ENCODE measurements around the gene SPHK2.
"Not testable (repeated sequence)": the region's sequence is repeated elsewhere in the genome, so short reads cannot be mapped to it uniquely, and the experiment has no call there.

Gene SPHK2

DNA sequence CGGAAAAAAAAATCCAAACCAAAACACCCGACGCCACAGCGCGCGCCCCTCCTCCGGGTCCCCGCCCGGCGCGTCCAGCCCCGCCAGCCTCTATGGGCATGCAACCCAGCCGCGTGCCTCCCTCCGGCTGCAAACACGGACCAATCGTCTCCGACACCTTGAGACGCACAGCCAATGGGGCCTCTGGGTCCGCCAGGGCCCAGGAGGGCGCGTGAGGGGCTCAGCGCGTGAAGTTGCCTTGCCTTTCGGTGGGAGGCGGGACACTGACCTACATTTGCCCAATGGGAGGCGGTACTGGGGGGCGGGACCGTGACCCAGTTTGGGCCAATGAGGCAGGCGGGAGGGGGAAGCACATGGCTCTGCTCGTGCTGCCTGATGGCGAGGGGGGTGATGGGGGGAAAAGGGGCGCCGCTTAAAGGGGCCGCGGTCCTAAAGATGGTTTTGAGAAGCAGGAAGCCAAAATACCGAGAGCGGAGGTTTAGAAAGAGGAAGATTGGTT is 18.2 kb downstream of the SPHK2 start:
- peak; percentile 98 to 100 for DNase-seq

DNA sequence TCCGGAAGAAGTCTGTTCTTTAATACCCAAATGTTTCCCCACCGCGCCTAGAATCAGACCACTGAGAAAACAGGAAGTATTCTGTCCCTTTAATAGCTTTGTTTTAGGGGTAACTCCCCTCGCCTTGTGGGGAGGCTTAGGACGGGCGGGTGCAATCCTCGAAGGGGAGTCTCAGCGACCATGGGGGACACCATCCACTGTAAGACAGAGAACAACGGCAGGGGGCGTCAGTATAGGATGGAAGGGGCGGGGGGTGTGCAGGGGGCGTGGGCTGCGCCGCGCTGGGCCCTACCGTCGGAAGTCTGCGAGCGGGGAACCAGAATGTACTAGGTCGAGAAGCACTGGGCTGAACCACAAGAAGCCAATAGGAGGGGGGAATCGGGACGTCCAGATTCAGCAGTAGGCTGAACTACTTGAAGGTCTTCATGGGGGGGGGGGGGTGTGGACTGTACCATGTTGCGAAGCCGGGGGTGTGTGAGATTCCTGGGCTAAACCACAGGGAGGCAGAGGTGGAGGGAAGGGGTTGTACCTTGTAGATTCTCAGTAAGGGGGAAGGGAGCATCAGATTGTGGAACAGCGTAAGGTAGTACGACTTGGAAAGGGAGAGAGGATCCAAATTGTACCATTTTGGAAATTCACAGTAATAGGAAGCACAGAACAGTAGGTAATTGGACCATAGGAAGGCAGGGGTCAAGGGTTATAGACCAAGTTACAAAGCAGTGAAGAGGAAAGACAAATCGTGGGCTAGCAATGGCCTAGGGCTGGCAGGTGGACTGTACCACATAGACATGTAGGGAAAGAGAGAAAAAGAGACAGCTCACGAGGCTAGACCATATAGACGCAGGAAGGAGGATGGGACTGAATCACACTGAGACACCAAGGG is 18.9 kb downstream of the SPHK2 start:
- DNase-seq, result peak; percentile 65 to 86

DNA sequence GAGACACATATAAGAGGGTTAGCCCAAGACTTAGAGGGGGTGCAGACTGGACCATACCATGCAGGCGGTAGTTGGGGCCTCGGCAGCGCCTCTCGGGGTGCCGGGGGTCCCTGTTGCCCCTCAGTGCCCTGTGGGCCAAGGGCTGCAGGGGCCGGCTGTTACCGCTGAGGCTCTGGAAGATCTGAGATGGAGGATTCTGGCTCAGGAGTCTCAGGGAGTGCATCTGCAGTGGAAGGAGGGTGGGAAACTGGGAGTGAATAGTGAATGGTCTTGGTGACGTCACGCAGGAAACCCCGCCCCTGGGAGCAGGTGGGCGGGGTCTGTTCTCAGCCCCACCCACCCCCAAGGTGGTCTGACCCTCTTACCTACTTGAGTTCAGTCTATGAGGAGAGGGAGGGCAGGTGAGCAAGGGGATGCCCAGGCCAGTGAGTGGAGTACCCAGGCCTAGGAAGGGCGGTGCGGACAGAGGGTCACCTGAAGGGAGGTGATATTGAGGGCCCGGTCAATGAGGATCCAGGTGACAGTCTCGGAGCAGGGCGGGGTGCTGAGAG is 19.6 kb downstream of the SPHK2 start:
- DNase-seq, result no peak

DNA sequence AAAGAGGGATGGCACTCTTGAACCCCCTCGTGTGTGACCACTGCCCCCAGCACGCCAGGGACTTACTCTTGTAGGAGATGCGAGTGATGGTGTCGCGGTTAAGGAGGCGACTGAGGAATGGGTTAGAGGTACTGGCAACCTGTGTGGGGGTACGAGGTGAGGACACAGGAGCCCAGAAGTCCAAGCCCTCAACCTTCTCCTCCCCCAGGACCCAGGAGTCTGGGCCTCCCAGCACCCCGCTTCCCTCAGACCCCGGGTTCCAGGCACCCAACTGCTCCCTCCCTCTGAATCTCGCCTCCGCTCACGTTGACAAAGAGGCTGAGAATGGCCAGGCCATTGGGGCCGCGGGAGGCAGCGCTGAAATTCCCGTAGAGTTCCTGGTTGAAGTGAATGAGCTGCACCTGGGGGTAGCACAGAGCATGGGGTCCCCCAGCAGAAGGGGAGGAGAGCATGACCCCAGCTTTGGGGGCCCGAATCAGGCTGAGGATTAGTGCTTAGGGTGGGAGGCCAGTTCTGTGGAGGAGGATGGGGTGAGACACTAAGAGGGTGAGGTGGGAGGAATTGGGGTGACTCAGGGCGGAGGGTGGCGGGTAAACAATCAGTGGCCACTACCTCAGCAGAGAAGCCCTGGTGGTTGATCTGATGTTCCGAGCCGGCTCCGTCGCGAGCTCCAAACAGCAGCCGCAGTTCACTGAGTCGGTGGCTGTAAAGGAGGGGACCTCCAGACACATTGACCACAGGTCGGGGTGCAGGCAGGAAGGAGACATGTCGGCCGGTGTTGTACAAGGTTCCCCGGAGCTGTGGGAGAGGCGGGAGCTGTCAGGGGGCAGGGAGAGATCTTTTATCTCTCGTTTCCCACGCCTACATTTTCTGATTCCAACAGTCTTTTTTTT is 20.4 kb downstream of the SPHK2 start:
- DNase-seq, result no peak

DNA sequence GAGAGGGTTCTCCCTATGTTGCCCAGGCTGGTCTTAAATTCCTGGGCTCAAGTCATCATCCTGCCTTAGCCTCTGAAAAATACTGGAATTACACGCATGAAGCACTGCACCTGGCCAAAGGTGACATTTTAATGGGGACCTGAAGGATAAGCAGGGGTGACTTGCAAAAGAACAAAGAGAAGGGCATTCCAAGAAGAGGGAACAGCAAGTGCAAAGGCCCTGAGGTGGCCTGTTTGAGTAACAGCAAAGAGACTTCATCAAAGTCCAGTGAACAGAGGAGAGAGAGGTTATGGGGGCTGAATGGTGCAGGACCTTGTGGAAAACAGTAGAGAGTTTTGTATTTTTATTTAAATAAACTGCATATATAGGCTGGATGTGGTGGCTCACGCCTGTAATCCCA is 22.5 kb downstream of the SPHK2 start:
- DNase-seq, result no peak

DNA sequence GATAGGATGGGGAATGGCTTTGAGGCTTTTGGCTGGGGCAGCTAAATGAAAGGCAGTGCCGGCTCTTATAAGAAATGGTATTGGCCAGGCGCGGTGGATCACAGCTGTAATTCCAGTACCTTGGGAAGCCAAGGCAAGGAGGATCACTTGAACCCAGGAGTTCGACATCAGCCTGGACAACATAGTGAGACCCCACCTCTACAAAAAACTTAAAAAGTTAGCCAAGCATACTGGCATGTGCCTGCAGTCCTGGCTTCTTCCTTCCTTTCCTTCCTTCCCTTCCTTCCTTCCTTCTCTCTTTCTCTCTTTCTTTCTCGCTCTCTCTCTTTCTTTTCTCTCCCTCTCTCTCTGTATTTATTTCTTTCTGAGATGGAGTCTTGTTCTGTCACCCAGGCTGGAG is 23.6 kb downstream of the SPHK2 start:
- no peak for DNase-seq

DNA sequence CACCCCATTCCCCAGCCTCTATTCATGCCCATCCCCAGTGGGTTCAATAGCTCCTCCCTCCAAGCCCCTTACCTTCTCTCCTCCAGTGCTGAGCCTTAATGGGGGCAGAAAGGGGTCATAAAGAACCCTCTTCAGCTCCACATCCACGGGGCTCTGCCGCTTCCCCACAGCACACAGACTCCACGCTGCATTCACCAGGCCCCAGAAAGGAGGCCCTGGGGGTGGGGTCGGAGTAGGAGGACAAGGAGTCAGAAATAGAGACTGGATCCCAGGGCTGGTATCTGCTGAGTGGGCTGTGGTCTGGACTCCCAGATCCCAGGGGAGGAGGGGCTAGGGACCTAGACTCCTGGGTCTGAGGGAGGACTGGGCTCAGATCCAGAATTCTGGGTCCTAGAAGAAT is 25.0 kb downstream of the SPHK2 start:
- no peak for DNase-seq

DNA sequence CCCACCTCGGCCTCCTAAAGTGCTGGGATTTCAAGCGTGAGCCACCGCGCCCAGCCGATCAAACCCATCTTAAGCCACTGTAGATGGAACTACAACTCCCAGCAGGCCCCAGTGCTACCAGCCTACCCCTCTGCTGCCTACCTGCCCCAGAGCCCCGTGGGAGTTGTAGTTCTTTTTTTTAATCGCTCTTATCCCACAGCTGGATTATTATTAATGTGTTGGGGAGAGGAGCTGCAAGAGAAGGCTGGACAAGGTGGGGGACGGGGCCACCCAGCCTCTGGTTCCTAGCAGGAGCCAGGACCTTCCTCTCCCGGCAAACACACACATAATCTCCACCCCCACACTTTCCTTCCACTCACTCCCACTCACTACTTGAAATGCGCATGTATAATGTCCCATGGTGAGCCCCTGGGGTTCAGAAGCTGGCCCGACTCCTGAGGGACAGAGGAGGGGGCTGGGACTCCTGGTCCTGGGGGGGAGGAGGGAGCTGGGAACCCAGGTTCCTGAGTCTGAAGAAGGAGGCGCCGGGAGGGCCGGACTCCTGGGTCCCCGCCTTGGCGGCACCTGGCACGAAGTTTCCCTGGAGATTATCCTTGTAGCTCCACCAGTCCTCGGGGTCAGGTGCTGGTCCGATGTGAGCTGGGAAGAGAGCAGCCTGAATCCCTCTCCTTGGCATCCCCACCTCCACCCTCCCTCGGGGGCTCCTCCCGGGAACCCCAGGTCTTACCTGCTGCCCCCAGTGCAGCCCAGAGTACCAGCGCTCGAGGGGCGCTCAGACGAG is 25.7 kb downstream of the SPHK2 start:
- peak; percentile 63 to 72 for DNase-seq

DNA sequence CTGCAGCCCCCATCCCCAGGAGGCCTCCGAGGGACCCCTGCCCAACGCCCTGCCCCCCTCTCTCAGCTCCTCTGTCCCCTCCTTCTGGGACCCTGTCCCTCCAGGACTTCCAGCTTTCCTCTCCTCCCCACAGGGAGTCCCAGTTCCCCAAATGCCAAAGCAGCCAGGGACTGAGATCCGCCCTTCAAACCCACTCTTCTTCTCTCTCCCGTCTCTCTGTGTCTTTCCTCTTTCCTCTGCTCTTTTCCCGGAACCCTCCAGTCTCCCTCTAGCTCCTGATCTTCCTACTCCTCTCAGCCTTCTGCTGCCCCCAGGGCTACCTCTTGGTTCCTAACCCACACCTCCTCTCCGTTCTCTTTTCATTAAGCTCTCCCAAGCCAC is 26.3 kb downstream of the SPHK2 start:
- DNase-seq, result no peak

DNA sequence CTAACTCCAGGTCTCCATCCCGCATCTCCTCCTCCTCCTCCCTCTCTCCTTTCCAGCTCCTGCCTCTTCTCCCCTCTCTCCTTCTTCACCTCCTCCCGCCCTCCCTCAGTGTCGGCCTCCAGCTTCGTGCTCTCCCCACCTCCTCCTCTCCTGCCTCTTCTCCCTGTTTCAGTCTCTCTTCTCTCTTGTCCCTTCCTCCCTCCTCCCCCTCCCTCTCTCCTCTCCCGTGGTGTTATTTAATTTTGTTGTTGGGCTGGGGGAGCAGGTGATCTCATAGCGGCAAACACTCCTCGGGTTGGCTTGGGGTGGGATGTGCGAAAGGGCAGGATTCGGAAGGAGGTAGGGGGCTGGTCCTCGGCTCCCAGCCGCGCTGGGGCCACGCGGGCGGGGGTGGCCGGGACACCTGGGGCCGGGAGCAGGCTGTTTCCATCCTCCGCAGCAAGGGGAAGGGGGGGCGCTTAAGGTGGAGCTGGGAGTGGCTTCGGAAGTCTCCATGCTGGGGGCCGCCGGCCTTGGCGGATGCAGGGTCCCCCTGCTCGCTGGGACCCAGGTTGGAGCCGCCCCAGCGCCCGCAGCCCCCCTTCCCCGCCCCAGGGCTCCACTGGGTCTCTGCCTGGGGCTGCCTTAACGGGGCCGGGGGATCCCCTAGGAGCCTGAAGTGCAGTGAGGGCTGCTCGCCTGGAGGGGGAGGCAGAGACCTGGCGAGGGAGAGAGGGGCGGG is 26.9 kb downstream of the SPHK2 start, which contains the start of gene CA11:
TSS of gene CA11 (minus strand) at position 187 of the 721 bp plus-strand sequence. CDS start 555 bp downstream, outside the sequence.
- DNase-seq, result peak; percentile 87 to 92

DNA sequence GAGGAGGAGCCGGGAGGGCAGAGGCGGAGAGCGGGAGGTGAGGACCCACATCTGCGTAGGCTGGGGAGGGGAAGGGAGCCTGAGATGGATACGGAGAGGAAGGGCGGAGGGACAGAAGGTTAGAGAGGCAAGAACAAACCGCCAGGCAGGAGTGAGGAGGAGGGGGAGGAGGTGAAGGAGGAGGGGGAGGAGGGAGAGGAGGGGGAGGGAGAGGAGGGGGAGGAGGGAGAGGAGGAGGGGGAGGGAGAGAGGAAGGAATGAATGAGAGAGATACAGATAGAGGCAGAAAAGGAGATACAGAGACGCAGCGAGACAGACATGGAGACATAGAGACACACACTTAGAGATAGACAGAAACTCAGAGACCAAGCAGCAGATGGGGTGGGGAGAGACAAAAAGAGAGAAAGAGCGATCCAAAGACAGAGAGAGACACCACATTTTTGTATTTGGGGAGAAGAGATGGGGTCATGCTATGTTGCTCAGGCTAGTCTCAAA is 27.5 kb downstream of the SPHK2 start:
- DNase-seq, result no peak

DNA sequence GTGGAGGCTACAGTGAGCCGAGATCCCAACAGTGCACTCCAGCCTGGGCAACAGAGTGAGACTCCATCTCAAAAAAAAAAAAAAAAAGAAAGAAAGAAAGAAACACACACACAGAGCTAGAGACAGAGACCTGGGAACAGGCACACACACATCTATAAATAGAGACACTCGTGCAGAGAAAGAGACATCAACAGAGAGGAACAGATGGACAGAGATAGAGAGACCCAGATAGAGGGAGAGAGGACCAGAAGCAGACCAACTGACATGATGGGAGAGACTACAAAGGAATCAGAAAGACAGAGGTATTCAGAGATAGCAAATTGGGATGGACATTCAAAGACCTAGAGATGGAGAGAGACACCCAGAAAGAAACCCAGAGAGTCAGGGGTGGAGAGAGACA is 28.8 kb downstream of the SPHK2 start:
- no peak for DNase-seq

DNA sequence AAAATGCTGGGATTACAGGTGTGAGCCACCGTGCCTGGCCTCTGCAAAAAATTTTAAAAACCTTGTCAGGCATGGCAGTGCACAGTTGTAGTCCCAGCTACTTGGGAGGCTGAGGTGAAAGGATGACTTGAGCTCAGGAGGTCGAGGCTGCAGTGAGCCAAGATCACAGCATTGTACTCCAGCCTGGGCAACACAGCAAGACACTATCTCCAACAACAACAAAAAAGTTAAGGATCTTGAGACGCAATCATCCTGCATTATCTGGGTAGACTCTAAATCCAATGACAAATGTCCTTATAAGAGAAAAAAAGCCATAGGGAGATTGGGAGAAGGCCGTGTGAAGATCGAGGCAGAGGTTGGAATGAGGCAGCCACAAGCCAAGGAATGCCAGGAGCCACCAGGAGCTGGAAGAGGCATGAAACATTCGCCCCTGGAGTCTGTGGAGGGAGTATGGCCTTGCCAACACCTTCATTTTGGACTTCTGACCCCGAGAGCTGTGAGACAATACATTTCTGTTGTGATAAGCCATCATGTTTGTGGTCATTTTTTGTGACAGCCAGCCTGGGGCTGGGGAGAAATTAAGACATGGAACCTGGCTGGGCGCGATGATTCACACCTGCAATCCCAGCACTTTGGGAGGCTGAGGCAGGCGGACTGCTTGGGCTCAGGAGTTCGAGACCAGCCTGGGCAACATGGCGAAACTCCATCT is 31.8 kb downstream of the SPHK2 start:
- DNase-seq, result no peak

DNA sequence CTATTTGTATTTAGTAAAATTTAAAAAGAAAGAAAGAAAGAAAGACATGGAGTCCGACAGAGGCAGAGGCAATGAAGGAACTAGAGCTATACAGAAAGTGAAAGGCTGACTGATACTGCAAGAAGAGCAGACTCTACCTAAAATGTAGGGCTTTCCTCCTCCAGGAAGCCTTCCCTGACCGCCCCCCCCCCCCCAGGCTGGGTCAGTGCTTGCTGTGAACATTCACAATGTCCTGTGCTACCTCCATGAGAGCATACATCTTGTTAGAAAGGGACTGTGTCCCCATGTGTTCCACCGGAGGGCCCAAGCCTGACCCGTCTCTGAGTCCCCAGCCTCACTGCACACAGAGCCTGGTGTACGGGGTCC is 32.4 kb downstream of the SPHK2 start:
- no peak for DNase-seq

DNA sequence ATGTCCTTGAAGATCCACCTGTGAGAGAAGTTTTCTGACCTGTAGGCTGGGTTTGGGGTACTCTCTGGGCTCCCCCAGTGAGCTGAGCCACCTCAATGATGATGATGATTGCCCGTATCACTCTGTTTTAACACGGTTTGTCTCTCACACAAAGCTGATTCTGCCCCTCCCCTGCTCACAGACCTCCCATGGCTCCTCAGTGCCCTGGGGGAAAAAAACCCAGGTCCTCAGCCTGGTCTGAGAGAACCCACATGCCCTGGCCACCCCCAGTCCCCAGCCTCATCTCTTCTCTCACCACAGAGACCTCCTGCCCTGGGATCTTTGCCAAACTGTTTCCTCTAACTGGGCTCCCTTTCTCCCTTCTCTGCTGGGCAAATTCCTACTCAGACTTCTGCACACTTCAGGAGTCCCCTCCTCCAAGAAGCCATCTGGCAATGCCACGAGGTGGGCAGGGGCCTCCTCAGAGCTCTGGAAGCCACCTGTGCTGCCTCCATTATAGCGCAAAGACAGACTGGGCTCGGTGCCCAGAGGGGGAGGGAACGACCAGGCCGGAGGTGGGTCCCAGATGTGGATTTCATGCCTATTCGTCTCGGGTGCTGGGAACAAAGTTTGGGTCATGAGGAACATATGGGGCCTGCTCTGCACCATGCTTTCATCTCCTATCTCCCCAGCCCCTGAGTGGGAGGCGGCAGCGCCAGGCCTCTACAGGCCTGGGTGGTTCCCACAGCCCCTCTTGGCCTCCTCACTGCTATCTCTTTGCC is 35.2 kb downstream of the SPHK2 start:
- DNase-seq, result no peak

DNA sequence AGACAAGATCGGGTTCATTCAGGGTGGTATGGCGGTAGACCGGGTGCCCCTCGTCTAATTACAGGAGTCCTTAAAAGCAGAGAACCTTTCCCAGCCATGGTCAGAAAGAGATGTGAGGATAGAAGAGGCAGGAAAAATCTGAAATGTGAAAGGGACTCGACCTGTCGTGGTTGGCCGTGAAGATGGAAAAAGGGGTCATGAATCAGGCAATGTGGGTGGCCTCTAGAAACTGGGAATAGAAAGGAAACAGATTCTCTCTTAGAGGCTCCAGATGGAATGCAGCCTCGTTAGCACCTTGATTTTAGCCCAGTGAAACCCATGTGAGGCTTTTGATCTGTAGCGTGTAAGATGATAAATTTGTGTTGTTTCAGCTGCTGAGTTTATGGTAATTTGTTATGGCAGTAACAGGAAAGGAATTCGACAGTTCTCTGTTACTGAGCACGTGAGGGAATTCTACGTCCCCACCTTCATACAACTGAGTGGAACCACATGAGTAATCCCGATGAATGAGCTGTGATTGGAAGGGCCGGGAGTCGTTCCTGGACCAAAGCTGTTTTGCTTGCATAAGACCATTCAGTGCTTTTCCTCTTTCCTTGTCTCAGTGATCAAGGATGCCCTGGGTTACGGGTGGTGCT is 37.7 kb downstream of the SPHK2 start:
- no peak for DNase-seq

DNA sequence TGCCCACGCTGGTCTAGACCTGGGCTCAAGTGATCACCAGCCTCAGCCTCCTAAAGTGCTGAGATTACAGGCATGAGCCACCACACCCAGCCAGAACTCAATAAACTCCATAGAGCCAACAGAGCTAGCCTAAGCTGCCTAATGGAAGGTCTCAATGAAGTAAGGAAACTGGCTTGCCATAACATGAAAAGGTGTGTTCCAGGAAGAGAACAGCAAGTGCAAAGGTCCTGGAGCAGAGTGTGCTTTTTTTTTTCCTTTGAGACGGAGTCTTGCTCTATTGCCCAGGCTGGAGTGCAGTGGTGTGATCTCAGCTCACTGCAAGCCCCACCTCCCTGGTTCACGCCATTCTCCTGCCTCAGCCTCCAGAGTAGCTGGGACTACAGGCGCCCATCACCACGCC is 38.5 kb downstream of the SPHK2 start:
- not testable (repeated sequence) for DNase-seq

DNA sequence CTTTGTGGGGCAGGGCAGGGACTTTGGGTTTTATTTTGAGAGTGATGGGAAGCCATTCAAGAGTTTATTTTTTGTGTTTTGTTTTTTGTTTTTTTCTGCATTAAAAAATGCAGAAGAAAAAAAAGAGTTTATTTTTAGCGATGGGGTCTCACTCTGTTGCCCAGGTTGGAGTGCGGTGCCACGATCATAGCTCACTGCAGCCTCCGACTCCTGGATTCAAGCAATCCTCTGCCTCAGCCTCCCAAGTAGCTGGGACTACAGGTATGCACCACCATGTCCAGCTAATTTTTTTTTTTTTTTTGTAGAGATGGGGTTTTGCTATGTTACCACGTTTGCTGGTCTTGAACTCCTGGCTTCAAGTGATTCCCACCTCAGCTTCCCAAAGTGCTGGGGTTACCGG is 39.2 kb downstream of the SPHK2 start:
- DNase-seq, result no peak

DNA sequence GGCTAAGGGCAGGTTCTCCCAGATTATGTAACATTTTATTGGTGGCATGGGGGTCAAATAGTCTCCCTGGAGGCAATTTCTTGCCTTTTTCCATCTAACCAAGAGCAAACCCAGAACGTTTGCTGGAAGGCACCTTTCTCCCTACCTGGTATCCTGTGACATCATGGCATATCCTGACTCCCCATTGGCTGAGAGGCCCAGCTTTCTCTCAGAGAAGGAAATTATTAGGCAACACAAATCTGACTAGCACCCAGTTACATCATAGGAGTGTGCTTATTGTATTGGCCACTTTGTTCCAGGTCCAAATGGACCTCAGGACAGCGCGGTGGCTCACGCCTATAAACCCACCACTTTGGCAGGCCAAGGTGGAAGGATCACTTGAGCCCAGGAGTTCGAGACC is 40.5 kb downstream of the SPHK2 start:
- DNase-seq, result no peak

Measured in stimulated activated CD4-positive, alpha-beta T cell treated with anti-CD3 and anti-CD28 coated beads, Interleukin-4, amount 100 ng/mL, for 4 hours (primary cell).